GM12872 (cell line): ENCODE data around the gene ACVR1B.

Experiments used
- TF ChIP-seq, protein P1 (sequence below): IDR thresholded peaks from 3 replicates; pipeline ENCODE4 v1.5.1; 2011; ENCODE audit warnings: low read depth, mild to moderate bottlenecking, low read length, moderate library complexity; ENCODE audit not compliant: insufficient read depth

Gene ACVR1B

DNA sequence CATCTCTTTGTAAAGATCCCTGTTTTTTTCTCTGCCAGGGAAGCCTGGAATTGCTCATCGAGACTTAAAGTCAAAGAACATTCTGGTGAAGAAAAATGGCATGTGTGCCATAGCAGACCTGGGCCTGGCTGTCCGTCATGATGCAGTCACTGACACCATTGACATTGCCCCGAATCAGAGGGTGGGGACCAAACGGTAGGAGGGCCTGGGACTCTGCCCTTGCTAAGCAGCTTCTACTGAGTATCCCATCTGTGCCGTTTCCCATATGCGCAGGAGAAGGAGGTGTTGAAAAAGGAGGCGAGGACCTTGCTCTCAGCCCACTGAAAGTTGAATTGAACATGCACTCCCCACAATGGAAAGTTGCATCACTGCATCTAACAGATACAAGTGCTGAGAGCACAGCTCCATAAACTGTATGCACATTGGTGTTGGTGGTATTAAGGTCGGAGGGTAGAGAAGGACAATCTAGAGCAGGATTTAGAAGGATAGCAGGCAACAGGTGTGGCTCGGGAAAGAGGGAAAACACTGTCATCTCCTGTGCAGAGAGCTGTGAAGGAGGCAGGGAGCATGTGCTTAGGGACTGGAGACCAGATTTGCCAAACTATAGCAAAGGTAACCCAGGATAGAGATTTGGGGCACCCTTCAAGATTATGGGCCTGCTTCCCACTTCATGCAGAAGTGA is 33.8 kb downstream of the ACVR1B start:
- TF ChIP-seq, protein P1, sequence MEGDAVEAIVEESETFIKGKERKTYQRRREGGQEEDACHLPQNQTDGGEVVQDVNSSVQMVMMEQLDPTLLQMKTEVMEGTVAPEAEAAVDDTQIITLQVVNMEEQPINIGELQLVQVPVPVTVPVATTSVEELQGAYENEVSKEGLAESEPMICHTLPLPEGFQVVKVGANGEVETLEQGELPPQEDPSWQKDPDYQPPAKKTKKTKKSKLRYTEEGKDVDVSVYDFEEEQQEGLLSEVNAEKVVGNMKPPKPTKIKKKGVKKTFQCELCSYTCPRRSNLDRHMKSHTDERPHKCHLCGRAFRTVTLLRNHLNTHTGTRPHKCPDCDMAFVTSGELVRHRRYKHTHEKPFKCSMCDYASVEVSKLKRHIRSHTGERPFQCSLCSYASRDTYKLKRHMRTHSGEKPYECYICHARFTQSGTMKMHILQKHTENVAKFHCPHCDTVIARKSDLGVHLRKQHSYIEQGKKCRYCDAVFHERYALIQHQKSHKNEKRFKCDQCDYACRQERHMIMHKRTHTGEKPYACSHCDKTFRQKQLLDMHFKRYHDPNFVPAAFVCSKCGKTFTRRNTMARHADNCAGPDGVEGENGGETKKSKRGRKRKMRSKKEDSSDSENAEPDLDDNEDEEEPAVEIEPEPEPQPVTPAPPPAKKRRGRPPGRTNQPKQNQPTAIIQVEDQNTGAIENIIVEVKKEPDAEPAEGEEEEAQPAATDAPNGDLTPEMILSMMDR, result no peak

DNA sequence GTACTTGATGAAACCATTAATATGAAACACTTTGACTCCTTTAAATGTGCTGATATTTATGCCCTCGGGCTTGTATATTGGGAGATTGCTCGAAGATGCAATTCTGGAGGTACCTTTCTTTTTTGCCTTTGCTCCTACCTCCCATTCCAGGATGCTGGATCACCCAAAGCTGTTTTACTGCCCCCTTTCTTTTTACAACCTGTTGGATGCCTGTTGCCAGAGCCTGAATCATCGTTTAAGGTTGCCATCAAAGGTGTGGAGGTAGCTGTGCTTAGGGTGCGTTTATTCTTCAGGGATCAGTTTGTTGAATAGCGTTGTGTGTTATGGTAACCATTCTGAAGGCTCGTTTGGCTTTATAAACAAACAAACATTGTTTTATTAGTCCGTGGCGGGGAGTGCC is 35.3 kb downstream of the ACVR1B start:
- TF ChIP-seq, protein P1, result no peak

DNA sequence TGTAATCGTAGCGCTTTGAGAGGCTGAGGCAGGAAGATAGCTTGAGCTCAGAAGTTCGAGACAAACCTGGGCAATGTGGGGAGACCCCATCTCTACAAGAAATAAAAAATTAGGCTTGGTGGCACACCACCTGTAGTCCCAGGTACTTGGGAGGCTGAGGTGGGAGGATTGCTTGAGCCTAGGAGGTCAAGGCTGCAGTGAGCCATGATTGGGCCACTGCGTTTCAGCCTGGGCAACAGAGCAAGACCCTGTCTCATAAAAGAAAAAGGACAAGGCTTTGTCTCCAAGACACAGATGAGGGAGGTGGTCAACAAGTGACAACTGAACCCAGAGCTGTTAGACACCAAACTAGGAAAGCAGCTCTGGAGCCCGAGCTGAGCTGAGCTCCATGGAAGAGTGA is 40.7 kb downstream of the ACVR1B start:
- TF ChIP-seq, protein P1, result no peak

DNA sequence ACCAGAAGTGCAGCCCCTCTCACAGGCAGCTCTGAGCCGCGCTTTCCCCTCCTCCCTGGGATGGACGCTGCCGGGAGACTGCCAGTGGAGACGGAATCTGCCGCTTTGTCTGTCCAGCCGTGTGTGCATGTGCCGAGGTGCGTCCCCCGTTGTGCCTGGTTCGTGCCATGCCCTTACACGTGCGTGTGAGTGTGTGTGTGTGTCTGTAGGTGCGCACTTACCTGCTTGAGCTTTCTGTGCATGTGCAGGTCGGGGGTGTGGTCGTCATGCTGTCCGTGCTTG is 43.0 kb downstream of the ACVR1B start:
- TF ChIP-seq, protein P1, result no peak

DNA sequence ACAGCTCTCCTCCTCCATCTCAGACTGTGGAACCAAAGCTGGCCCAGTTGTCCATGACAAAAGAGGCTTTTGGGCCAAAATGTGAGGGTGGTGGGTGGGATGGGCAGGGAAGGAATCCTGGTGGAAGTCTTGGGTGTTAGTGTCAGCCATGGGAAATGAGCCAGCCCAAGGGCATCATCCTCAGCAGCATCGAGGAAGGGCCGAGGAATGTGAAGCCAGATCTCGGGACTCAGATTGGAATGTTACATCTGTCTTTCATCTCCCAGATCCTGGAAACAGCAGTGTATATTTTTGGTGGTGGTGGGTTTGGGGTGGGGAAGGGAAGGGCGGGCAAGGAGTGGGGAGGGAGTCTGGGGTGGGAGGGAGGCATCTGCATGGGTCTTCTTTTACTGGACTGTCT is 43.5 kb downstream of the ACVR1B start:
- TF ChIP-seq, protein P1, result no peak

DNA sequence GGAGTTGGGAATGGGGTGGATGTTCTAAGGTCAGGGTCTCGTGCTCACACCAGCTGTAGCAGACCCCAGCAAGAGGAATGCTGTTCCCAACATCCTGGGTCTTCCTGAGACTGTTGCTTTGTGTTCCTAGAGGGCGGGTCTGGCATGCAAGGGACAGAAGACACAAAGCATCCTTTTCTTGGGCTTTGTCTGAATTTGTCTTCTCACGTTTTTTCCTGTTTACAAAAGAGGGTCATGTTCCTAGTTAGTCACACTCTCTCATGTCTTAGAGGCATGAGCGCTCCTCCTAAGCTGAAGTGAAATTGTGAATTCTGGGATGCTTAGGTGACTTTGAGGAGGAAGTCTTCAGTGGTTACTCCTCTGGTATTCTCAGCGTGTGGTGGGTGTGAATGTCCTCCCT is 45.6 kb downstream of the ACVR1B start:
- TF ChIP-seq, protein P1, result no peak

DNA sequence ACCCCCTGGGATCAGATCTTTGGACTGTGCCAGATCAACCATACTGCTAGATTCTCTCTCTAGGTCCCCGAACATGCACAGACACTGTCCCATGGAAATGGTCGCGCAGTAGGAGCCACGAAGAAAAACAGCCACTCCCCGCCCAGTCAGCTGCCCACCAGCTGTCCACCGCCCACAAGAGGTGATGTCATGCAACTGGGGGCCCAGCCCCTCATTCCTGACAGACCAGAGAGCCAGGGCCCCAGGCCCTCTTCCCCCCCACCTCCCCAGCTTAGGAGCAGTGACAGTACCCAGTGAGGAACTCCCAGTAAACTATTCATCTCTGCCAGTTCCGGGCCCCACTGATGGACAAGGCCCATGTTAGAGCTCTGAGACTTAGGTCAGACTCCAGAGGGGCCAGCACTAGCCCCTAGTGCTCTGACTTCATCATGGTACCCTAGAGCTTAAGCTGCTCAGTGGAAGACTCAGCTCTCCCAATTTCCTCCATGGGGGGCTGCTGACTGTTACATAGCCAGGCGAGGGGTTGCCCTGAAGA is 51.6 kb downstream of the ACVR1B start:
- TF ChIP-seq, protein P1, result no peak

DNA sequence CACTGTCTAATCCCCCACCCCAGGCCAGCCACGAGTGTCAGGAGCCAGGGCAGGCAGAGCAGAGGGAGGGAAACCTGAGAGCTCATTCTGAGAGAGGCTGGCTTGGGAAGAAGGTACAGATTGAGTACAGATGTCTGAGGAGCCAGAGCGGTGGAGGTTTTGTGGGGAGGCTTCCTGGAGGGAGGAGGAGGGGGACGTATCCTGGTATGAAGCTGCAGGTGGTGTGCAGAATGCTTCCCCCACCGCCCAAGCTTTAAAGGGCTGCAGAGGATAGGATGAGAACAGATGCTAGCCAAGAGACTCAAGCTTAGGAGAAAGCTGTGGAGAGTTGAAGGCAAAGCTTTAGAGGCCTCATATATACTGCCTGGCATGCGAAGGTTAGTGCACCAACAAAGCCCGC is 52.1 kb downstream of the ACVR1B start:
- TF ChIP-seq, protein P1, result no peak
